H7 (cell line): Measurements from ENCODE around the gene EIF4G3. TPM values are rescaled to one million over a fixed set of nuclear protein-coding genes. Genes with fewer than 3 reads are reported as not detected.
"Not testable (repeated sequence)": the region's sequence is repeated elsewhere in the genome, so short reads cannot be mapped to it uniquely, and the experiment has no call there.

ENCODE experiments used
- DNase-seq: peaks from one replicate; pipeline ENCODE4 v3.0.0; 2012
- H3K27me3 ChIP-seq: 2 replicates; pipeline ENCODE4 v1.6.0; 2011; ENCODE audit warnings: mild to moderate bottlenecking, low read length; ENCODE audit not compliant: control insufficient read depth, insufficient read depth
- H3K36me3 ChIP-seq: replicated peaks from 2 replicates; pipeline ENCODE4 v1.5.1; 2011; ENCODE audit warnings: low read length; ENCODE audit not compliant: control insufficient read depth, insufficient read depth
- H3K4me3 ChIP-seq: 2 replicates; pipeline ENCODE4 v1.5.1; 2011; ENCODE audit warnings: low read depth, mild to moderate bottlenecking, control low read depth, low read length, moderate library complexity; ENCODE audit not compliant: insufficient read depth
- total RNA-seq: library from RNA; depleted of rRNA; stranded (reverse); fragments of >200 nt; shearing (Covaris generic); gene quantifications from 2 replicates; pipeline ENCODE4 v1.2.3, GENCODE V29; 2014

The EIF4G3 gene
- total RNA-seq, 1 experiment from 2014 or later = 56.7 TPM

DNA sequence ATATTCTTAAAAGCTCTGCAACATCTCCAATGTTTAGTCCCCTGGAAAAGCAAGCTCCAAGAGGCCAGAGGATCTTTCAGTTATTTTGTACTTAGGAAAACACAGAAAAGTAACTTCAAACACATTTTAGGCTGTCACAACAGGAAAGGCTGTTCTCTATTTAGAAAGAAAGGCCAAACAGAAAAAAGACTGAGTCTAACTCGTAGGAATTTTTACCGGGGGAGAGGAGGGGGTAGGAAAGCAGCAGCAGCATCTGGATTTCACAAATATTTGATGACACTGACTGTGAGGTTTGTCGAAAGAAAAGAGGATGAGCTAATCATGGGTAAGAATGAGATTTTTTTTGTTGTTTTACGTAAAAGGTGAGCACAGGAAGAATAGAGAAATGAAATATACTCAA, 107.1 kb downstream of the EIF4G3 start:
- Histone ChIP-seq H3K4me3 (no peak overlapping the region), H3K36me3 (no peaks in the 10 kb centered on the region), H3K27me3 (no peaks in the 10 kb centered on the region)
- DNase-seq = no peak

DNA sequence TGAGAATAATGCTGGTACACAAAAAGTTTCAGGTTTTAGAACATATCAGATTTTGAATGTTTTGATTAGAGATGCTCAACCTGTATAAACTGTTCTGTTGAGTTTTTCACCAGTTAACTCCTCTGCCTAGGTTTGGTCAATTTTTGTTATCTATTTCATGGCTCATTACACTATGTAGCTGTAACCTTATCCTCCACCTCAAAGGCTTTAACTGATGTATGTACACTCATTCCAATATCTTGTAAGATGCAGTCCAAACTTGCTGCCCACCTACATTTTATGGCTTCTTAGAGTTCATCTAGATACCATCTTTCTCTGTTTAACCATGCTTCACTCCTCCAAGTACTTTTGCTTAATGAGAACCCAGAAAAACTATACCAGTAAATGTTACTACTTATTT, 107.8 kb downstream of the EIF4G3 start:
- Histone ChIP-seq H3K4me3 (no peak overlapping the region), H3K36me3 (no peaks in the 10 kb centered on the region), H3K27me3 (no peaks in the 10 kb centered on the region)
- no peak for DNase-seq

DNA sequence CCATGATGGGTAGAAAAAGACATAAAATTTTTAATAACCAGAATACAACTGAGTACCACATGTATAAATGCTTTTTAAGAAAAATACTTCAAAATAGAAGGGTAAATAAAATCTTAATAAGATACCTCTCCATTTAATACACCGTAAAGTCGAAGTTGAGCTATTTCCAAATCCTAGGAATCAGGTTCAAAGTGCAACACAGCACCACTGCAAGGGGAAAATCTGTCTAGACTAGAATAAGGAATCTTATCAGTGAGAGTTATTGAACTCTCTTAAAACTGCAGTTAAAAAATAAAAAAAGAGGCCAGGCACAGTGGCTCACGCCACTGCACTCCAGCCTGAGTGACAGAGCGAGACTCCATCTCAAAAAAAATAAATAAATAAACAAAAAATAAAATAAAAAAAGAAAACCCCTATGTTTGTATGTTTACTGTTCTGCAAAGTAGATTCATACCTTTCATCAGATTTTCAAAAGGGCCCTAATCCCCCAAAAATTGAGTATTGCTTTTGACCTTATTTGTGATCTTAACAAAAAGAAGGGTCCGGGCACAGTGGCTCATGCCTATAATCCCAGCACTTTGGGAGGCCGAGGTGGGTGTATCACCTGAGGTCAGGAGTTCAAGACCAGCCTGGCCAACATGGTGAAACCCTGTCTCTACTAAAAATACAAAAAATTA, 109.0 kb downstream of the EIF4G3 start:
- Histone ChIP-seq H3K27me3 (no peaks in the 10 kb centered on the region), H3K36me3 (no peaks in the 10 kb centered on the region), H3K4me3 (no peak overlapping the region)
- no peak for DNase-seq

DNA sequence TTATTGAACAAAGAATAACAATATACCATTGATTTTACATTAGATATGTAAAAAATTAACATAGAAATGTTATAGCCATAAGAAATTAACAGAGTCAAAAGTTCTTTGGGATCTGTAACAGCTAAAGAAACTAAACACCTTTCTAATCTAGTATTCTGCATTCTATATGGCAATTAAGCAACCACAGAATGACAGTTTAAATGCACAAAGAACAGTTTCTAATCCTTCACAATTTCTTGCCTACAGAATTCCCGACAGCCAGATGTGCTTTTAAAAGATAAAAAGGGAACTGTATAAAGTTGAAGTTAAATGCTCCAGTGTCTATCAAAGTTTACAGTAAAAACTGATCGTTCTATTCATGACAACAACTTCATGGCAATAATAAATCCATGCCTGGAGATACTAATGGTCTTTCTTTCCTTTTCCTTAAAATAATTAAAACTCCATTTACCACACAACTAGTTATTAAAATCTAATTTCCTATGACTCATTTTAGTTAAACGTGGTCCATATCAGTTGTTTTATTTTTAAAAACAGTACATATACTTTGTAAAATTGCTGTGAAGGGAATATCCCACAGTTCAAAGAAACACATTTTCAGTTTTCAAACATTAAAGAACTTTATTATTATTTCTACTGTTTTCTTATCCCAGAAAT, 110.2 kb downstream of the EIF4G3 start:
- DNase-seq = no peak
- no peaks in the 10 kb centered on the region for H3K36me3 ChIP-seq
- no peak overlapping the region for H3K4me3 ChIP-seq
- H3K27me3 ChIP-seq = no peaks in the 10 kb centered on the region

DNA sequence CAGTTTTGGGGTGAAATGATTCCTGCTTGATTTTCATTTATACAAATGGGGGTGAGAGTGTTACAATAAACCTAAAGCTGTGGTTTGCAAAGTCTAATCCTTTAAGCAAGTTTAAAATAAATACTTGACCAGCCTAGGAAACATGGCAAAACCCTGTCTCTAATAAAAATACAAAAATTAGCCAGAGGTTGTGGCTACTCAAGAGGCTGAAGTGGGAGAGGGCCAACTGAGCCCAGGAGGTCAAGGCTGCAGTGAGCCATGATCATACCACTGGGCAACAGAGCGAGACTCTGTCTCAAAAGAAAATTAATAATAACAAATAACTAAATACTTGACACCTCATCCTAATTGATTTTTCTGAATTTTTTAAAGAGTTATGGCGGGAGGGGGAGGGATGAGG, 110.8 kb downstream of the EIF4G3 start:
- H3K4me3 ChIP-seq = no peak overlapping the region
- no peak for DNase-seq
- H3K36me3 ChIP-seq = no peaks in the 10 kb centered on the region
- H3K27me3 ChIP-seq = no peaks in the 10 kb centered on the region

DNA sequence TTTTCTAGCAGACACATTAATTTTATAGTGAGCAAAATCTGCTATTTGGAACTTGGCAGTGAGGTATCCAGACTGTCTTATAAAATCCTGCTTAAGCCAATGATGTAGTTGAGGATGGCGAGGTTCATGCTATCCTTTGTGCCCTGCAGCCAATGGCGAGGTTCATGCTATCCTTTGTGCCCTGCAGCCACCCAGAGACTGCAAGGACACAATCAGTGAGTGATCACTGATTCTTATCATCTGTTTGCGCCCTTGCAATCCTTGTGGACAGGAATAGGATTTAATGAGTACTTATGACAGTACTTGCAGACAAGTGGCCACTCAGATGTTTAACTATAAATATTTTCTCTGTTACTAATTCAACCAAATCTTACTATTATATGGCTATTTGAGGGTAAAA, 112.6 kb downstream of the EIF4G3 start:
- Histone ChIP-seq H3K4me3 (no peak overlapping the region), H3K27me3 (no peaks in the 10 kb centered on the region), H3K36me3 (no peaks in the 10 kb centered on the region)
- DNase-seq = no peak

DNA sequence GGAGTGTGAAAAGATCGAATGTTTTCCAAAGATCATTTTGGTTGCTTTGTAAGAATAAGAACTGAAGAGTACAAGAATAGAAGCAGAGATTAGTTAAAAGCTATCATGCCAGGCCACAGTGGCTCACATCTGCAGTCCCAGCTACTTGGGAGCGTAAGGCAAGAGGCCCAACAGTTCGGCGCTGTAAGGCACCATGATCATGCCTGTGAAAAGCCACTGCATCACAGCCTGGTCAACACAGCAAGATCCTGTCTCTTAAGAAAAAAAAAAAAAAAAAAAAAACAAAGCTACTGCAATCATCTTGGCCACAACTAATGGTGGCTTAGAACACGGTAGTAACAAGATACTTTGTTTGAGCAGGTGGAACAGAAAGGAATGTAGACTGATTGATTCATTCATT, 116.2 kb downstream of the EIF4G3 start:
- Histone ChIP-seq H3K36me3 (no peaks in the 10 kb centered on the region), H3K4me3 (no peak overlapping the region), H3K27me3 (no peaks in the 10 kb centered on the region)
- no peak for DNase-seq

DNA sequence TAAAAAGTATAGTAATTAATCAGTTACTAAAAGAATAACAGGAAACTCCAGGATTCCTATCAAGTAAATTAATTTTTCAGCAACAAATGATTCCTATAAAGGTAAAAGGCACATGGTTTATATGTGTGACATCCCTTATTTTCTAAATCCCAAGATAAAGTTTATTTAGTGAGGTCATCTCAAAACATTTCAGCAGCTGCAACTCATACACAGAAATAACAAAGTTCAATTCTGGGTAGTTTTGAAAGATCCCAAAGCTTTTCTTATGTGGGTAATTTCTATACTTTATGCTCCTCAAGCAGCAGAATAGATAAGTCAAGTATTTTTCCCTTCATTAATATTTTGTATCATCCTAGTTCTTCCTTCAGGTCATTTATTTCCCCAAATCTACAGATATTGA, 117.7 kb downstream of the EIF4G3 start:
- no peaks in the 10 kb centered on the region for H3K27me3 ChIP-seq
- no peak overlapping the region for H3K4me3 ChIP-seq
- DNase-seq = no peak
- H3K36me3 ChIP-seq = peaks cover 1% of the 10 kb centered on the region; the same call in 1 of the 2 replicates

DNA sequence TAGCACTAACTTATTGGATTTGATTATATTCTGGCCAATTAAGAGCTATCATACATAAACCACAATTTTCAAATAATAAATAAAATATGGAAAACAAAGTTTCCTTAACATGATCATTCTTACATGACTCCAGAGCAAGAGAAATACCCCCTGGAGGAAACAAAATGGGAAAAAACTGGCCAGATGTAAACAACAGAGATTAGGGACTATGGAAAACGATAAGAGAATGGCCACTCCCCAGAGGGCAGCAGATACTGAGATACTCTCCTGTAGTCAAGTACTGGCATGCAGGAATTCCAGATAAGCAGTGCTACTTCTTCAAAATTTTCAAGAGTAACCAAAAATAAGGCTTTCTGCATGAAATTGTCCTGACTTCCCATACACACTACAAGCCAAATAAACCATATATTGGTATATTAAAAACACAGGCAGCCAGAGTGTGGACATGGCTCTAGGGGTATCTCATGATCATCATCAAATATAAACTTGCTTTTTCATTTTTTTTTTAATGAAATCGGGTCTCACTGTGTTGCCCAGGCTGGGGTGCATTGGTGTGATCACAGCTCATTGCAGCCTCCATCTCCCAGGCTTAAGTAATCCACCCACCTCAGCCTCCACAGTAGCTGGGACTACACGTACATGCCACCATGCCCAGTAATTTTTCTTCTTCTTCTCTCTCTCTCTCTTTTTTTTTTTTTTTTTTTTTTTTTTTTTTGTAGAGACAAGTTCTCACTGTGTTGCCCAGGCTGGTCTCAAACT, 118.5 kb downstream of the EIF4G3 start:
- no peaks in the 10 kb centered on the region for H3K27me3 ChIP-seq
- H3K36me3 ChIP-seq = peaks cover 1% of the 10 kb centered on the region; the same call in 1 of the 2 replicates
- no peak overlapping the region for H3K4me3 ChIP-seq
- no peak for DNase-seq

DNA sequence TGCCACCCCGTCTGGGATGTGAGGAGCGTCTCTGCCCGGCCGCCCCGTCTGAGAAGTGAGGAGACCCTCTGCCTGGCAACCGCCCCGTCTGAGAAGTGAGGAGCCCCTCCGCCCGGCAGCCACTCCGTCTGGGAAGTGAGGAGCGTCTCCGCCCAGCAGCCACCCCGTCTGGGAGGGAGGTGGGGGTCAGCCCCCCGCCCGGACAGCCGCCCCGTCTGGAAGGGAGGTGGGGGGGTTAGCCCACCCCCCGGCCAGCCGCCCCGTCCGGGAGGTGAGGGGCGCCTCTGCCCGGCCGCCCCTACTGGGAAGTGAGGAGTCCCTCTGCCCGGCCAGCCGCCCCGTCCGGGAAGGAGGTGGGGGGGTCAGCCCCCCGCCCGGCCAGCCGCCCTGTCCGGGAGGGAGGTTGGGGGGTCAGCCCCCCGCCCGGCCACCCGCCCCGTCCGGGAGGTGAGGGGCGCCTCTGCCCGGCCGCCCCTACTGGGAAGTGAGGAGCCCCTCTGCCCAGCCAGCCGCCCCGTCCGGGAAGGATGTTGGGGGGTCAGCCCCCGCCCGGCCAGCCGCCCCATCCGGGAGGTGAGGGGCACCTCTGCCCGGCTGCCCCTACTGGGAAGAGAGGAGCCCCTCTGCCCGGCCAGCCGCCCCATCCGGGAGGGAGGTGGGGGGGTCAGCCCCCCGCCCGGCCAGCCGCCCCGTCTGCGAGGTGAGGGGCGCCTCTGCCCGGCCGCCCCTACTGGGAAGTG, 123.3 kb downstream of the EIF4G3 start:
- not testable (repeated sequence) for H3K27me3 ChIP-seq, H3K4me3 ChIP-seq, DNase-seq, H3K36me3 ChIP-seq

DNA sequence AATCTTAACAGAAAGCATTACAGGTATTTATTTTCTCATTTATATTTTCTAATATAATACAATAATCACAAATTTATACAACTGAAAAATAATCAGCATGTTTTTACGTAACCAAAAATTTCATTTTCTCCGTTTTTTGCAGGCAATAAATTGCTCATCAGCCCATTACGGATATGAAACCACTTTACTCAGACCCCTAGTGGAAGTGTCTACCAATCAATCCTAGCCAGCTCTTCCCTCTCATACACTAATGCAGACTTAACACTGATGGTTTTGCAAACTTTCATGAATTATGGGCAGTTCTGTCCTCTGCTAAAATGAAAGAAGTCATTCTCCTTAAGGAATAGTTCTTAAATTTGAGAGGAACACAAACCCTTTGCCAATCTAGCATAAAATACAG, 124.7 kb downstream of the EIF4G3 start:
- DNase-seq = no peak
- Histone ChIP-seq H3K4me3 (no peak overlapping the region), H3K27me3 (no peaks in the 10 kb centered on the region), H3K36me3 (peaks cover 3% of the 10 kb centered on the region)

DNA sequence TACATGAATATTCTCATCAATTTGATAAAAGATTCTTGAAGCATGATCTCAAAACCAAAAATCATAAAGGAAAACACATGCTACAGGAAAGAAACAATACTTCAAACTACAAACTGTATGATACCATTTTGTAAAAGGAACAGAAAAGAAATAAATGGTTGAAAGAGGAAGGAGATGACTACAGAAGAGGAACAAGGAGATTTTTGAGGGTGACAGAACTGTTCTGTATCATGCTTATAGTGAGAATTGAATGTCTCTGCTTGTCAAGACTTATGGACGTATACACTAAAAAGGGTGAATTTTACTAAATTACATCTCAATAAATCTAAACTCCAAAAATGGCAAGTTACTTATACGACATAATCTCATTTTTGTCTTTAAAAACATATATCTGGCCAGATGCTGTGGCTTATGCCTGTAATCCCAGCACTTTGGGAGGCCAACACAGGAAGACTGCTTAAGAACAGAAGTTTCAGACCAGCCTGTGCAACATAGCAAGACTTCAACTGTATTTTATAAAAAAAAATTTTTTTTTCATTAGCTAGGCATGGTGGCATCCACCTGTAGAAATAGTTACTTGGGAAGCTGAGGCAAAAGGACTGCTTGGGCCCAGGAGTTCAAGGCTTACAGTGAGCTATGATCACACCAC, 125.4 kb downstream of the EIF4G3 start:
- Histone ChIP-seq H3K4me3 (no peak overlapping the region), H3K36me3 (peaks cover 3% of the 10 kb centered on the region), H3K27me3 (no peaks in the 10 kb centered on the region)
- no peak for DNase-seq

DNA sequence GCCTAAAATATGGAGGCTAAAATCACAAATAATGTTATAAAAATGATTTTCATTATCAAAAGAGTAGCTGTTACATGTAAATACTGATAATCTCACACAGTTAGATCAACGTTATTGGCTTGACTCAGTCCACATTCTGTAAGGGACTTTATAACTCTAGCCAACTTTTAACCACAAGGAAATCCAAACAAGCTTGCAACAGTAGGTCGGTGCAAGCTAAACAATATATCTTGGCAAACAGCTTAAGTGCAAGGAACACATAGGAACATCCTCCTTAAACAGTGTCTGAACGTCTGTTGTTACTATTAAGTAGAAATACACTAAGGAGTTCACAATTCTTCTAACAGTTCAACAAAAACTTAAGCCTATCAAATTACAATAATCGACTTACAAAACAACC, 126.7 kb downstream of the EIF4G3 start:
- no peak for DNase-seq
- H3K4me3 ChIP-seq = no peak overlapping the region

DNA sequence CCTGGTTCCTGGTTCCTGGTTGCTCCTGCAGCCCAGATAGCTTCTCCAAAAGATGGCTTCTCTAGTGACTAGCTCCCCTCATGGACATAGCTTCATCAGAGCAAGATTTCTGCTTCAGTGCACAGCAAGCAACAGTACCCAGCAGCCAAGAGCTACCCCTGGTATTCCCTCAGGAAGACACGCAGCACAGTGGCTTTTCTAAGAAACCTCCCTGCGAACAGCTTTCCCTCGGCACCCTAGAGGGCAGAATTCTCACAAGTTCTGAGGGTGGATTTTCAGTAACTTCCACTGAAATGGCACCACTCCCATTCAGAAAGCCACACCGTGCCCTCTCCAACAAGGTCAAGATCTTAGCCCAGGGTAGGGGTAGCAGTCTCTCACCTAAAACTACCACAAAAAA, 128.2 kb downstream of the EIF4G3 start:
- Histone ChIP-seq H3K4me3 (no peak overlapping the region), H3K36me3 (peaks cover 2% of the 10 kb centered on the region), H3K27me3 (no peaks in the 10 kb centered on the region)
- DNase-seq = peak; percentile 14

More for the DNA sequence above, 126.7 kb downstream of the EIF4G3 start:
- H3K27me3 ChIP-seq = no peaks in the 10 kb centered on the region
- H3K36me3 ChIP-seq = peaks cover 3% of the 10 kb centered on the region
